Measurements from ENCODE around the gene PGGT1B.
"Not testable (repeated sequence)": the region's sequence is repeated elsewhere in the genome, so short reads cannot be mapped to it uniquely, and the experiment has no call there.

The PGGT1B gene

GRCh38 chr5:115264786-115265185 lies 2.1 kb upstream of the PGGT1B start:
- TF ChIP-seq, protein P1, sequence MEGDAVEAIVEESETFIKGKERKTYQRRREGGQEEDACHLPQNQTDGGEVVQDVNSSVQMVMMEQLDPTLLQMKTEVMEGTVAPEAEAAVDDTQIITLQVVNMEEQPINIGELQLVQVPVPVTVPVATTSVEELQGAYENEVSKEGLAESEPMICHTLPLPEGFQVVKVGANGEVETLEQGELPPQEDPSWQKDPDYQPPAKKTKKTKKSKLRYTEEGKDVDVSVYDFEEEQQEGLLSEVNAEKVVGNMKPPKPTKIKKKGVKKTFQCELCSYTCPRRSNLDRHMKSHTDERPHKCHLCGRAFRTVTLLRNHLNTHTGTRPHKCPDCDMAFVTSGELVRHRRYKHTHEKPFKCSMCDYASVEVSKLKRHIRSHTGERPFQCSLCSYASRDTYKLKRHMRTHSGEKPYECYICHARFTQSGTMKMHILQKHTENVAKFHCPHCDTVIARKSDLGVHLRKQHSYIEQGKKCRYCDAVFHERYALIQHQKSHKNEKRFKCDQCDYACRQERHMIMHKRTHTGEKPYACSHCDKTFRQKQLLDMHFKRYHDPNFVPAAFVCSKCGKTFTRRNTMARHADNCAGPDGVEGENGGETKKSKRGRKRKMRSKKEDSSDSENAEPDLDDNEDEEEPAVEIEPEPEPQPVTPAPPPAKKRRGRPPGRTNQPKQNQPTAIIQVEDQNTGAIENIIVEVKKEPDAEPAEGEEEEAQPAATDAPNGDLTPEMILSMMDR (IDR thresholded peaks at IDR 0.05; ENCODE audit: extremely low read depth, insufficient read depth, missing control alignments) = no peak
- in situ Hi-C loops (cut with MboI; ENCODE audit: low pct_unique_long_range_greater_than_20kb, low sequenced_read_pairs, unreplicated experiment) = no loop called here
- DNase-seq (ENCODE audit: low spot score) = no peak

- in situ Hi-C loops (cut with MboI; ENCODE audit: low pct_unique_long_range_greater_than_20kb, low sequenced_read_pairs, unreplicated experiment) = no loop called here
- no peak for DNase-seq (ENCODE audit: low spot score)
- TF ChIP-seq, protein P1 (IDR thresholded peaks at IDR 0.05; ENCODE audit: extremely low read depth, insufficient read depth, missing control alignments) = no peak
Observed at GRCh38 chr5:115263078-115263380, 352 bp upstream of the PGGT1B start.

DNA sequence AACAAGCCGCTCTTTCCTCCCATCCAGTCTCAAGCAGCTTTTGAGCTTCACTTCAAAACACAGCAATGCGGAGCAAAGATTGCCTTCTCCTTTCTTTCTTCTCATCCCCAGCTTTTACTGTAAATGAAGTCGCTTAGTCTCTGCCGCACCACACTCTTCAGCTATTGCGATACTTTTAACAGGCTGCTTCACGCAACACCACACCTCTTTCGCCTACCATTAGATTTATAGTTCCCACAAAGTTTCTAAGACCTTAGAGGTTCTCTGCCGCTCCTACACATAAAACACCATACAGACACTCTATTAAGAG lies 711 bp downstream of the PGGT1B start:
- in situ Hi-C loops (cut with MboI; ENCODE audit: low pct_unique_long_range_greater_than_20kb, low sequenced_read_pairs, unreplicated experiment) = no loop called here
- TF ChIP-seq, protein P1 (IDR thresholded peaks at IDR 0.05; ENCODE audit: extremely low read depth, insufficient read depth, missing control alignments) = no peak
- peak; percentile 49 for DNase-seq (ENCODE audit: low spot score)

DNA sequence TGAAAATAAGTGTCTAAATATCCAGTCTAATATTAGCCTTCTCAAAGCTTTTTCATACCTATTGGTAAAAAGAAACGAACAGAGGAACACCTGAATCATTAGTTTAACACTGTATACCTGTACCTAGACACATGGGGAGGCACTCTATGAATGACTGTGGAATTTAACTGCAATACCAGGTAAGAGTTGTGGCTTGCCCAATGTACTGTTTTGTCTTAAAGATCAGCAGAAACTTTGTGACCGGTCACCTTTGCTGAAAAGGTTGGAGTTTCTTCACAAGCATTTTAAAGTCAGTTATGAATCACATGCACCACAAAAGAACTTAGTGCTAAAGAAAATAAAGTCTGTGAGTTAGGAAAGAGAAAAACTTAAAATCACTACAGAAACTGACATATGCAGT lies 2.4 kb downstream of the PGGT1B start:
- in situ Hi-C loops (cut with MboI; ENCODE audit: low pct_unique_long_range_greater_than_20kb, low sequenced_read_pairs, unreplicated experiment) = no loop called here
- DNase-seq (ENCODE audit: low spot score) = no peak
- TF ChIP-seq, protein P1 (IDR thresholded peaks at IDR 0.05; ENCODE audit: extremely low read depth, insufficient read depth, missing control alignments) = no peak

GRCh38 chr5:115257981-115258380 lies 4.7 kb downstream of the PGGT1B start:
- in situ Hi-C loops (cut with MboI; ENCODE audit: low pct_unique_long_range_greater_than_20kb, low sequenced_read_pairs, unreplicated experiment) = no loop called here
- TF ChIP-seq, protein P1 (IDR thresholded peaks at IDR 0.05; ENCODE audit: extremely low read depth, insufficient read depth, missing control alignments) = no peak
- no peak for DNase-seq (ENCODE audit: low spot score)

- in situ Hi-C loops (cut with MboI; ENCODE audit: low pct_unique_long_range_greater_than_20kb, low sequenced_read_pairs, unreplicated experiment) = loop anchor here (10.0 kb wide), 1 partner anchor 155 kb away; no protein-coding TSS in a partner anchor
- DNase-seq (ENCODE audit: low spot score) = not testable (repeated sequence)
Observed at GRCh38 chr5:115249379-115249778, 13.3 kb downstream of the PGGT1B start.

- TF ChIP-seq, protein P1 (IDR thresholded peaks at IDR 0.05; ENCODE audit: extremely low read depth, insufficient read depth, missing control alignments) = peak; percentile 54
- DNase-seq (ENCODE audit: low spot score) = no peak
- in situ Hi-C loops (cut with MboI; ENCODE audit: low pct_unique_long_range_greater_than_20kb, low sequenced_read_pairs, unreplicated experiment) = loop anchor here (10.0 kb wide), 1 partner anchor 152 kb away; no protein-coding TSS in a partner anchor
Observed at GRCh38 chr5:115246361-115246991, 16.2 kb downstream of the PGGT1B start.

Measured in GM13977 (cell line).